GM18907 (cell line): ENCODE measurements around the gene HIP1.
A peak's percentile ranks its signal among the peaks of the same experiment; 100 is the strongest.
"Not testable (repeated sequence)": the region's sequence is repeated elsewhere in the genome, so short reads cannot be mapped to it uniquely, and the experiment has no call there.

Experiments used
- ATAC-seq: cut with Tn5 transposase; IDR thresholded peaks from one replicate; pipeline ENCODE4 v1.9.1; 2021; ENCODE audit warnings: mild to moderate bottlenecking, moderate library complexity; ENCODE audit not compliant: unreplicated experiment

The HIP1 gene

DNA sequence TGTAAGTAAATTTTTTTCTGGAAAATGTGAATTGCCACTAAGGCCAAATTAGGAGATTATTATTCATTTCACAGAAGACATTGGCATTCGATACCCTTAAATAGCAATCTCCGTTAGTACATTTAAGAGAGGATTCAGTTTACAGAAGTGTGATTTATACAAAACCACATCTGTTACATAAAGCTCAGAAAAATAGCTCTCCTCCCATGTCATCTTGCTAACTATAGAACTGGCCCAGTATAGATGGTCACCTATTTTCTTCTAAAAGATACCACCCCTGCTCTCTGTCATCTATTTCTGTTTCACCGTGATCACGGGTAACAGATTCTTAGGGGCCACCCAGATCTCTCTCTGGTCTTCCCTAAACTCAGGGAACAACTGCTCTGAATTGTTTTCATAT lies 119.1 kb downstream of the HIP1 start:
- no peak for ATAC-seq

DNA sequence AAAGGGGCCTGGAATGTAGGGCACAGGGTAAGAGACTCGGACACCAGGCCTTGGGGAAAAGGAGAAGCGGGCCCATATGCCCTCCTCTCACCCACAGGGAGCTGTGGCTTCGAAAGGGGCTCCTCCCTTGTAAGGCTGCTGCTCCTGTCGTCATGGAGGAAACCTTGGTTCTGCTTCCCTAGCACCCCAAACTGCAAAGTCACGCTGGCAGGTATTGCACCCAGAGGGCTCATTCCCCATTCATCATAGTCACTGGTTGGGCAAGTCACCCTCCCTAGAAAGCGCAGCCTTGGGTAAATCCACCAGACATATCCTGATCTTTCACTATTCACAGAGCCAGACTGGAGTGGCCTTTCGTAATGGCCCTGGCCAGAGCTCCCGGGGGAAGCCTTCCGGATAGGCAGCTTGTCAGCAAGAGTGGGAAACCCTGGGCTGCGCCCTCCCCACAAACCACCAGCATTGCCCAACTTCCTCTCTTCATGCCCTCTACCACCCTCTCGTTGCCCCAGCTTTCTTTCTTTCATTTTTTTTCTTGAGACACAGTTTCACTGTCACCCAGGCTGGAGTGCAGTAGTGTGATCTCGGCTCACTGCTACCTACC lies 121.0 kb downstream of the HIP1 start:
- ATAC-seq, result no peak

DNA sequence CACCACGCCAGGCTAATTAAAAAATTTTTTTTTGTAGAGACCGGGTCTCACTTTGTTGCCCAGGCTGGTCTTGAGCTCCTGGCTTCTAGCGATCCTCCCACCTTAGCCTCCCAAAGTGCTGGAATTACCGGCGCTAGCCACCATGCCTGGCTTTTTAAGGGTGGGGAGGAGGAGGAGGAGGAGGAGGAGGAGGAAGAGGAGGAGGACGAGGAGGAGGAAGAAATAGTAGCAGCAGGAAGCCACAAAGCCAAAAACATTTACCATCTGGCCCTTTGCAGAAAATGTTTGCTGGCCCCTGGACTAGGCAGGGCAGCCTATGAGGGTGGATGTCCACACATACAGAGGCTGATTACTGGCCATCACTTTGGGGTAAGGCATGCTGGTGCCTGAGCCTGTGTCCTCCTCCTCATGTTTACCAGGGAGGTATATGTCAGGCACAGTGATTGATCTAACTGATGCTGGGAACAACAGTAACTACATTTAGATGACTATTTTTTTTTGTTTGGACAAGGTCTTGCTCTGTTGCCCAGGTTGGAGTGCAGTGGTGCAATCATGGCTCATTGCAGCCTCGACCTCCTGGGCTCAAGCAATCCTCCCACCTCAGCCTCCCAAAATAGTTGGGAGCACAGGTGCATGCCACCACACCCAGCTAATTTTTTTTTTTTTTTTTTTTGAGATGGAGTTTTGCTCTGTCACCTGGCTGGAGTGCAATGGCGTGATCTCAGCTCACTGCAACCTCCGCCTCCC lies 122.1 kb downstream of the HIP1 start:
- no peak for ATAC-seq

DNA sequence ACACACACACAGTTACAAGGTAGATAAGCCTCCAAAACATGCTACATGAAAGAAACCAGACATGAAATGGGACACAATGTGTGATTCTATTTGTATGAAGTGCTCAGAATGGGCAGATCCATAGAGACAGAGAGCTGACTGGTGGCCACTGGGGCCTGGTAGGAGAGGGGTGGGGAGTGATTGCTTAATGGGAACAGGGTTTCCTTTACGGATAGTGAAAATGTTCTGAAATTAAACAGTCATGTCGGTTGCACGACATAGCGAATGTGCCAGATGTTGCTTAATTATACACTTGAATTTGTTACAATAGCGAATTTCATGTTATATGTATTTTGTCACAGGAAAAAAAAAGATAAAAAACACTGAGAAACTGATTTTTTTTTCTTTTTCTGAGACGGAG lies 124.3 kb downstream of the HIP1 start:
- no peak for ATAC-seq

DNA sequence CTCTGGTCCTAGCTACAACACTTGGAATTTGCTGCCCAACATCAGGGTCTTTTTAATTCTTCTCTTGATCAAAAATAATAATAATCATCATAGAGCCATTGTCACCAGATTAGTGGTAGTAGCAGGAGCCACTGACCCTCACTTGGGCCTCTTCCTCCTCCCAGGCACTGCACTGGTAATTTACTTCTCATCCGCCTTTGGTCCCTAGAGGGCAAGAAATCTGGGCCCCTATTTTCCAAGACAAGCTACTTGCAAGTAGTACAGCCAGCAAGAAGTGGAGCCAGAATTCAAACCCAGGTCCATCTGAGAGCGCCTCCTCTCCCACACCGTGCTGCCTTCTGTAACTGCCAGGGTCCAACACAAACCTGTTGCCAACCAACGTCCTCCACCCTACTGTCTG lies 125.4 kb downstream of the HIP1 start:
- ATAC-seq, result no peak

DNA sequence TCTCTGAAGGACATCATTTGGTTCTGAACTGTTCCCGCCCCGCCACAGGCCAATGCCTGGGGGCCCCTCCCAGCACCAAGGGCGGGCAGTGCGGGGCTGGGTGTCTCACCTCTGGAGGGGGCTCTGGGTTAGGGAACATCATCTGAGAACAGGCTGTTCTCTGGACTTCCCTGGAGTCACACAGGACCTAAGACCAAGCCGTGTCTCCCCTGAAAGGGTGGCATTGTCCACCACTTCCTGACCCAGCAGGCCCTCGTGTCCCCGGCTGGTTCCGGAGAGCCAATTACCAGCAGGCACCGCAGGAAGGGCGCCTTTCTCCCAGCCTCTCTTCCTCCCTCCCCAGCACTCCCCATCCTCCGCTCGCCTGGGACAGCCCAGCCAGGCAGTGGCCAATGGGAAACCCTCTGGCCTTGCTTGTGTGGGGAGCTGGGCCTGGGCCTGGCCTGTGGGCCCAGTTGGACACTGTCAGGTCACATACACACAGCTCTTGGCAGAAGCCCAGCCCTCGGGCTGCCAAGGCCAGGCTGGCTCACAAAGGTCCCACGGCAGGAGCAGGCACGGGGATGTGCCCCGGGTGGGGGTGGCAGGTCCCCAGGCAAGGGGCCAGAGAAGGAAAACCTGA lies 127.1 kb downstream of the HIP1 start:
- no peak for ATAC-seq

DNA sequence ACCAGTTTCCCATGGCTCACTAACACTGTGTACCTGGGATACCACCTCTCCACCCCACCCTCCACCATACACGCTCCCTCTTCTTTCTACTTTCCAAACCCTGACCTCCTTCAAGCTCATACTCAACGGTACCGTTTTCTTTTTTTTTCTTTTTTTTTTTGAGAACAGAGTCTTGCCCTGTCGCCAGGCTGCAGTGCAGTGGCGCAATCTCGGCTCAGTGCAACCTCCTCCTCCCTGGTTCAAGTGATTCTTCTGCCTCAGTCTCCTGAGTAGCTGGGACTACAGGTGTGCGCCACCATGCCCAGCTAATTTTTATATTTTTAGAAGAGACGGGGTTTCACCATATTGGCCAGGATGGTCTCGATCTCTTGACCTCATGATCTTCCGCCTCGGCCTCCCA lies 129.3 kb downstream of the HIP1 start:
- ATAC-seq, result not testable (repeated sequence)

DNA sequence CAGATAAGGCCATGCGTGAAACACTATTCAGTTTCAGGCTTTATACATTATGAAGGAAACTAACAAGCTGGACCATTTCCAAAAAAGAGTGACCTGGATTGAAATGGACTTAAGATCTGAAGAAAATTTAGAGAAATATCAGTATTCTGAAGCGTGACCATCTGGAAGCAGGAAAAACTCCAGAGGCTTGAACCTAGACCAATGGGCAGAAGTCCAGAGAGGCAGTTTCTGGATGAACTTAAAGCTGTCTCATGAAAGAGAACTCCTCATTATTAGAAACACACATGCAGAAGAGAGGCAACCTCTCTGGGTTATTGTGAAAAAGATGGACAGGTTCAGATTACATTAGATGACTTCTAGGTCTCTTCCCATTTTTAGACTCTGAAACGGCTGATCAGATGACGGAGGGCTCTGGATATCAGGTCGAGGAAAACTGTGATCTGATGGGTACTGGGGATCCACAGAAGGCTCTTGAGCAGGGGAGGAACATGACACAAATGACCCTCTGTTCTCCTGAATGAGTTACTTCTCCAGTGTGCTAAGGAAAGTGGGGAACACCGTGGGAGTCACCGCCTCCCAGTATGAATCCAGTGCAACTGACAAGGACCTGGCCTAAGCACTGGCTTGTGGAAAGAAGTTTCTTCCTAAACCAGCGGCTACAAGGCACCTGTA lies 130.2 kb downstream of the HIP1 start:
- no peak for ATAC-seq

DNA sequence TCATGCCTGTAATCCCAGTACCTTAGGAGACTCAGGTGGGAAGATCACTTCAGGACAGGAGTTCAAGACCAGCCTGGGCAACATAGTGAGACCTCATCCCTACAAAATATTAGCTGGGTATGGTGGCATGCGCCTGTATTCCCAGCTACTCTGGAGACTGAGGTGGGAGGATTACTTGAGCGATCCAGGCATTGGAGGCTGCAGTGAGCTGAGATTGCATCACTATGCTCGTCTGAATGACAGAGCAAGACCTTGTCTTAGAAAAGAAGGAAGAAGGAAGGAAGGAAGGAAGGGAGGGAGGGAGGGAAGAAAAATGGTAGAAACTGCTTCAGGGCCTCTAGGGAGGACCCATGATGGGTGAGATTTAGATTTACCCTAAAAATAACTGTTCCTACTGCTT lies 134.3 kb downstream of the HIP1 start:
- no peak for ATAC-seq

DNA sequence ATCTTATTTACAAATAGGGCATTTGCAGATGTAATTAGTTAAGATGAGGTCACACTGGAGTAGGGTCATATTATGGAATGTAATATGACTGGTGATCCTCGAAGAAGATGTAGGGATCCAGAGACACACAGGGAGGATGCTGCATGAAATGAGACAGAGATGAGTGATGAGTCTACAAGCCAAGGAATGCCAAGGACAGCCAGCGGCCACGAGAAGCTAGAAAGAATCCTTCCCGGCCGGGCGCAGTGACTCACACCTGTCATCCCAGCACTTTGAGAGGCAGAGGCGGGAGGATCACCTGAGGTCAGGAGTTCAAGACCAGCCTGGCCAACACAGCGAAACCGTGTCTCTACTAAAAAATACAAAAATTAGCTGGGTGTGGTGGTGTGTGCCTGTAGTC lies 135.9 kb downstream of the HIP1 start:
- not testable (repeated sequence) for ATAC-seq

DNA sequence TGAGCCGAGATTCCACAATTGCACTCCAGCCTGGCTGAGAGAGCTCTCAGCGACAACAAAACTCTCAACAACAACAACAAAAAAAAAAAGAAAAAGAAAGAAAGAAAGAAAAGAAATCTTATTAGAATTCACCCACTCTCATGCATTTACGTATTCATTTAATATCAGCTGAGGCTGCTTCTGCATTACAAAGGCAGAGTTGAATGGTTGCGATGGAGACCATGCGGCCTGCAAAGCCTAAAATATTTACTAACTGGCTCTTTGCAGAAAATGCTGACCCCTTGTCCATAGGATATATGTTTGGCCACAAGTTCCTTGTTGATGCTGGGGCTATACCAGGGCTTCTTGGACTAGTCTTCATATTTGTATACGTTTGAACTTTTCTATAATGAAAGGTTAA lies 137.2 kb downstream of the HIP1 start:
- ATAC-seq, result no peak

DNA sequence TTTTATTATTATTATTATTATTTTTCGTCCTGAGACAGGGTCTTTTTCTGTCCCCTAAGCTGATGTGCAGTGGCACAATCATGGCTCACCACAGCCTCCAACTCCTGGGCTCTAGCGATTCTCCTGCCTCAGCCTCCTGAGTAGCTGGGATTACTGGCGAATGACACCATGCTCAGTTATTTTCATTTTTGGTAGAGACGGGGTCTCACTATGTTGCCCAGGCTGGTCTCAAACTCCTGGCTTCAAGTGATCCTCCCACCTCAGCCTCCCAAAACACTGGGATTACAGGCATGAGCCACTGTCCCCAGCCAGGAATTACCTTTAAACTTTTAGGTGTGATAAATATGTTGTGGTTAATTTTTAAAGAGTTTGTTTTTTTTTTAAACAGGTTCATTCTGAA lies 138.0 kb downstream of the HIP1 start:
- ATAC-seq, result not testable (repeated sequence)

DNA sequence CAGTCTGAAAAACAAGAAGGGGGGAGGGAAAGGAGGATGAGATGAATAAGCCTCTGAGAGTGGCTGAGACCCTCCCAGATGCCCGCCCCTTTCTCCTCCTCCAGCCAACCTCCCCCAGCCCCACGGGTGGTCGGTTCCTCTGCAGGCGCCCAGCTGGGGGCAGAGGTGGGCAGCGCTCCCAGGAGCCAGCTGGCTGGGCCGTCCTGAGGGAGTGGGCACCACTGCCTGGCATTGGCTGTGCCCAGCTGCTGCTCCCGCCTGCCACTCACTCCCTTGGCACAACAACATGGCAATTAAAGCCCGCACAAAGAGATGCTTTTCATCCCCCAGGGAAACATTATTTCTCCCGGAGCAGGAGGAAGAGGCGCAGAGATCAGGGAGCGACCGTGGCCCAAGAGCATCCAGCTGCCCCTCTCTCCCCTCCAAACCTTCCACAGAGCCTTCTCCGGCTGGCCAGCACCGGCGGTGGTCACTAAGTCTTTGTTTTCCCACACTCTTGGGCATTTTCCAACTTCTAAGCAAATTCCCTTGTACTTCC lies 139.4 kb downstream of the HIP1 start:
- ATAC-seq, result no peak

DNA sequence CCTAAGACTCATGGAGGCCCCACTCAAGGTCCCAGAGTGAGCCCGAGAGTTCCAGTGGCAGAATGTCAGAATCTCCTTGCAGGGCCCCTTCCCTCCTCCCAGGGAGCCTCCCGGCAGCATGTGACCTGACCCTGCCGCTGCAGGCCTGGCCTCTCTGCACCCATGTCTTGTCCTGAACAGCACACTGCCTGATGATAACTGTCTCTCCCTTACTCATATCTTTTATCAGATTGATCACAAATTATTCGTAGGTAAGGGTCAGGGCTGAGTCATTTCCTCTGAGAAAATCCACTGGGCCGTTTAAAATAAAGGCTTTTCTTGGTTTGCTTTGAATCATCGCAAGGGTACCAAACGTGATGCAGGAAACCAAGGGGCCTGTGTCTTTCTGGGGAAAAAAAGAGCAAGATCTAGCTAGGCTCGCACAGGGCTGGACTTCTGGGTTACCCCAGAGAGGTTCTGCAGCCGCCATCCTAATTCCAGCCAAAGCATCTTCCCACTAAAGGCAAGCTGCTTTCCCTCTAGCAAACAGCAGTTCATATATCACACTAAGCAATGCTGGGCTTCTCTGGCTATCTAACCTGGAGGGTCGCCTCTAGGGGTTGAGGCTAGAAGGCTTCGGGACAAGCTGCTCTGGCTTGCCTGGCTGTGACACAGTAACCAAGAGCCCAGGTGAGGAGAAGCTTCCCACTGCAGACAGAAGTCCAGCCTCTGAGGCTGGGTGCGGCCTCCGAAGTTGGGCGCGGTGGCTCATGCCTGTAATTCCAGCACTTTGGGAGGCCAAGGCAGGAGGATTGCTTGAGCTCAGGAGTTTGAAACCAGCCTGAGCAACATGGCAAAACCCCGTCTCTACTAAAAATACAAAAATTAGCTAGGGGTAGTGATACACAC lies 141.8 kb downstream of the HIP1 start:
- peak; percentile 41 for ATAC-seq

DNA sequence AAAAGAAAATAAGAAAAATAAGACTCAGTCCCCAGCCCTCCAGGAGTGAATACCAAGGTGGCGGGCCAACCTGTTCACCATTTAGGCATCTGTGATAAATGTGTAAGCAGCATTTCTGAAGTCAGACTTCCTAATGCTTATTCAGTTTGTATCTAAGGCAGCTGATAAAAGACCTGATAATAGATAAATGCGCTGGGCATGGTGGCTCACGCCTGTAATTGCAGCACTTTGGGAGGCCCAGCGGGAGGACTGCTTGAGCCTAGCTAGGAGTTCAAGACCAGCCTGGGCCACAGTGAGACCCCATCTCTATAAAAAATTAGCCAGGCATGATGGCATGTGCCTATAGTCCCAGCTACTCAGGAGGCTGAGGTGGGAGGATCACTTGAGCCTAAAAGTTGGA lies 143.0 kb downstream of the HIP1 start:
- ATAC-seq, result no peak

DNA sequence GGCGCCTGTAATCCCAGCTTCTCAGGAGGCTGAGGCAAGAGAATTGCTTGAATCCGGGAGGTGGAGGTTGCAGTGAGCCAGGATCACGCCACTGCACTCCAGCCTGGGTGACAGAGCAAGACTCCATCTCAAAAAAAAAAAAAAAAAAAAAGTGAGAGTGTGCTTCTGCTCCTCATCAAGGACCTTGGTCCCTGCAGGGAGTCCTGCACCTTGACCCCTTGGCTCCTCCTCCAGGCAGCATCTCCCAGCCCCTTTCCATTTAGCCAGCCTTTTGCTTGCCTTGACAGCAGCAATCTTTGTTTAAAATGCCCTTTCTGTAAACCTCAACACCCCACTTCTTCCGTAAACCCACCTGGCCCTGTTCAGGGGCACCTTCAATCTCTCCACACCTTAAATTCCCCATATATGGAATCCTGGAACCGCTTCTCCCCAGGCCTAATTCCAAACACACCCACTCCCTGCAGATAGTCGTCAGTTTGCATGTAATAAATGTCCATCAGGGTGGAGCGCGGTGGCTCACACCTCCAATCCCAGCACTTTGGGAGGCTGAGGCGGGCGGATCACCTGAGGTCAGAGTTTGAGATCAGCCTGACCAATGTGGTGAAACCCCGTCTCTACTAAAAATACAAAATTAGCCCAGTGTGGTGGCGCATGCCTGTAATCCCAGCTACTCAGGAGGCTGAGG lies 145.1 kb downstream of the HIP1 start:
- not testable (repeated sequence) for ATAC-seq

DNA sequence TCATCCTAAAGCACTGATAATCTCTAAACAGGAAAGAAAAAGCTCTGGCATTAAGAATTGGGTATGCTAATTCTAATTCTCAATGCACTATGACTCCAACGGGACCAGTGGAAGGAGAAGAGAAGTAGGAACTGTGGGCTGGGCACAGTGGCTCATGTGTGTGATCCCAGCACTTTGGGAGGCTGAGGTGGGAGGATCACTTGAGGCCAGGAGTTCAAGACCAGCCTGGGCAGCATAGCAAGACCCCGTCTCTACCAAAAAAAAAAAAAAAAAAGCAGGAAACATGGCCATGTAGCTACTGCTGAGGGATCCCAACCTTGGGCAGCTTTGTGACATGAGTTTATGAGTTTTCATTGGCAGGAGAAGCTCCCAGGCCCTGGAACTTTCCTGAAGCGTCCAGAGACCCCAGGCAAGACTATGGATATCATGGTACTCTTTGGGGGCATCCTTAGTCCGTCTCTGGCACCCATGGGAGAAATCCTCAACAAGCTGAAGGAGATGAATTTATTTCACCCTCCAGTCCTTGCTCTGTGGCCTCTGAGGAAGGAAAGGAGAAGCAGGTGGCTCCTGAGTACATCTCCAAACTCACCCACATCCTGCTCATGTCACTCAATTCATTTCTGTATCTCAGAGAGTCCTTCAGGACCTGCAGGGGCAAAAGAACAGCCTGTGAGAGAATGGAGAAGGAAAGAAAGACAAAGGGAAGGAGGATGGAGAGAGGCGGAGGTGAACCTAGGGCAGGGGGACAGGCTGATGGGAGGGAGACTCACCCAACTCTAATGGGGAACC lies 147.1 kb downstream of the HIP1 start:
- ATAC-seq, result no peak

DNA sequence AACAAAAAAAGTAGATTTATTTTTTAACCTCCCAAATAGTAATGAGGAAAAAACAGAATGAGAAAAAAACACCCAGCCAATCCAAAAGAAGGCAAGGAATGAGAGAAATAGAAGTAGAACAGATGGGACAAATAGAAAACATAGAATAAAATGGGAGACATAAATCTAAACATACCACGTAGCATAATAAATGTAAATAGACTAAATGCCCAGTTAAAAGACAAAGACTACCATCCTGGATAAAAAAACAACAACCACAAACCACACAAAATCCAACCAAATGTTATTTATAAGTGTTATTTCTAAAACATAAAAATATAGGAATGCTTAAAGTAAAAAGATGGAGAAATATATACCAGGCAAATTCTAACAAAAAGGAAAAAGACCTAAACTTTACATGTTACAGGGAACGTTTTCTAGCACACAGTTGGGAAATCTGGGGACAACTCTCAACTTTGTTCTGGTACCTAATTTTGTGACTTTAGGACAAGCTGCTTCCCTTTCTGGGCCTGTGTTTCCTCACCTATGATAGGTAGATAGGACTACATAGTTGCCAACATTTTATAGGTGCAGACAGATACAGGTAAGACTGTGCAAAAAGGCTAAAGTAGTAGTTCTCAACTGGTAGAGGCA lies 148.3 kb downstream of the HIP1 start:
- ATAC-seq, result no peak

DNA sequence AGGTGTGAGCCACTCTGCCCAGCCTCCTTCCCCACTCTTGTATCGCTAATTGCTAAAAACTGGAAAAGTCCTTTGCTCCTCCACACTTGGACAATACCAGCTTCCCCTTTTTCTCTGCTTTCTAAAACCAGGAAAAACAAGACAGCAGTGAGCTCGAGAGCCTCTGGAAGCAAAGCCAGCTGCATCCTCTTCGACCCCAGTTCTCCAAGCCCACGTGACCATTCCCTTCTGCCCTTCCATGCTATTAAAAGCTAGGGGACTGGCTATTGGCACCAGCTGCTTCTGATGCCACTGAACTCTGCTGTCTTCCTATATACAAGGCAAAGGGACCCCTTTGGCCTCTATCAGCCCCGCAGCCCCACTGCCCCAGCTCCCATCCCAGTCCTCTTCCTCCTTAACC lies 154.4 kb downstream of the HIP1 start:
- no peak for ATAC-seq
